Measurements from ENCODE around the gene ABHD12.

The ABHD12 gene

DNA sequence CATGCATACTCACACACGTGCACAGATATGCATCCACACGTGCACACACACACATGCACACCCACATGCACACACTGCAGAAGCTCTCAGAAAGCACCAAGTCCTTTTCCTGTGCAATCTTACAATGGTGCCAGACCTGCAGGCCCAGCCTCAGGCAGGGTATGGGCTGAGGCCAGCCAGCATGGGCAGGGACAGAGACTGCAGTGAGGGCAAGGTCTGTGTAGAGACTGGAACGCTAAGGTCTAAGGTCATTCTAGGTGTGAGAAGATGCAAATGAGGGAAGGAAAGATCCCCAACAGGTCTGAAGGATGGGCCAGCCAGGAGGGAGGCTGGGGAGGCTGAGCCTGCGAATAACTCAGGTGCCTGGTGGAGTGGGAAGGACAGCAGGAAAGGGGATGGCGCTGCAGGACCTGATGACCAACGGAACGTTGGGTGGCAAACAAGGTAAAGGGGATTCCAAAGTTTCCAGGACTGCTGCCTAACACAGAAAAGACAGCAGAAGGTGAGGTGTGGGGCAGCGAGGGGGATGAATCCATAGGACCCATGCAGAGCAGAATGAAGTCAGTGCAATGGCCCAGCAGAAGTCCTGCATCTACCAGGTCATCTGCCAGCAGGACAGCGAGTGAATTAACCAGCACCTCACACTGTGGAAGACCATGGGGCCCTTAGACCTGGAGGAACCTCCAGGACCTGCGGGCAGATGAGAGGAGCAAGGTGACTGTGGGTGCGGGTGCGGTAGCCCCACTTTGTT, 67.0 kb downstream of the ABHD12 start:
- TF ChIP-seq, protein P1, sequence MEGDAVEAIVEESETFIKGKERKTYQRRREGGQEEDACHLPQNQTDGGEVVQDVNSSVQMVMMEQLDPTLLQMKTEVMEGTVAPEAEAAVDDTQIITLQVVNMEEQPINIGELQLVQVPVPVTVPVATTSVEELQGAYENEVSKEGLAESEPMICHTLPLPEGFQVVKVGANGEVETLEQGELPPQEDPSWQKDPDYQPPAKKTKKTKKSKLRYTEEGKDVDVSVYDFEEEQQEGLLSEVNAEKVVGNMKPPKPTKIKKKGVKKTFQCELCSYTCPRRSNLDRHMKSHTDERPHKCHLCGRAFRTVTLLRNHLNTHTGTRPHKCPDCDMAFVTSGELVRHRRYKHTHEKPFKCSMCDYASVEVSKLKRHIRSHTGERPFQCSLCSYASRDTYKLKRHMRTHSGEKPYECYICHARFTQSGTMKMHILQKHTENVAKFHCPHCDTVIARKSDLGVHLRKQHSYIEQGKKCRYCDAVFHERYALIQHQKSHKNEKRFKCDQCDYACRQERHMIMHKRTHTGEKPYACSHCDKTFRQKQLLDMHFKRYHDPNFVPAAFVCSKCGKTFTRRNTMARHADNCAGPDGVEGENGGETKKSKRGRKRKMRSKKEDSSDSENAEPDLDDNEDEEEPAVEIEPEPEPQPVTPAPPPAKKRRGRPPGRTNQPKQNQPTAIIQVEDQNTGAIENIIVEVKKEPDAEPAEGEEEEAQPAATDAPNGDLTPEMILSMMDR (IDR thresholded peaks at IDR 0.05; ENCODE audit: poor library complexity, severe bottlenecking), result no peak
- no peaks in the 10 kb centered on the region for H3K27me3 ChIP-seq (ENCODE audit: insufficient read depth, poor library complexity, severe bottlenecking)
- H3K4me1 ChIP-seq (ENCODE audit: insufficient read depth, poor library complexity, severe bottlenecking), result no peaks in the 10 kb centered on the region
- ATAC-seq (ENCODE audit: low read depth) (no peak), DNase-seq (ENCODE audit: low spot score) (no peak)
- peaks cover 4% of the 10 kb centered on the region; the same call in 1 of the 2 replicates for H3K36me3 ChIP-seq (ENCODE audit: low read depth)
- H3K27ac ChIP-seq (ENCODE audit: poor library complexity, severe bottlenecking), result no peak overlapping the region
- no peaks in the 10 kb centered on the region for H3K9me3 ChIP-seq (ENCODE audit: severe bottlenecking)
- H3K4me3 ChIP-seq (ENCODE audit: severe bottlenecking), result no peak overlapping the region

DNA sequence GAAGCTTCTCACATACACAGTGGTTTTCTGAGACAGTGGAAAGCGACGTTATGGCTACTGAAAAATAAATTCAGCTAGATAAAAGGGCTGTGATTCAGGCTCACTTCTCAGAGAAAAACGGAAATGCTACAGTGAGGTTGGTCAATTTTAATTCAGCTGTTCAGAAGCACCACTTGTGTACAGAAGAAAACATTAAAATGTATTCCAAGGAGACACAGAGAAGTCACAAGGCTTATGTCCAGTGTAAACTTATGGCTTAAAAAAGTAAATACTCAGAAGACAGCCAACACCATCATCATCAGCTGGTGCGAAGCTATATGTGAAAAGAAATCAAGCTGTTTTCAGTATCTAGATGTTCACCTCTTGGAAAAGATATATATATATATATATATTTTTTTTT, 68.6 kb downstream of the ABHD12 start:
- no peak overlapping the region for H3K4me3 ChIP-seq (ENCODE audit: severe bottlenecking)
- DNase-seq (ENCODE audit: low spot score), result no peak
- no peaks in the 10 kb centered on the region for H3K4me1 ChIP-seq (ENCODE audit: insufficient read depth, poor library complexity, severe bottlenecking)
- no peak for ATAC-seq (ENCODE audit: low read depth)
- no peaks in the 10 kb centered on the region for H3K27me3 ChIP-seq (ENCODE audit: insufficient read depth, poor library complexity, severe bottlenecking)
- peaks cover 4% of the 10 kb centered on the region; the same call in 1 of the 2 replicates for H3K36me3 ChIP-seq (ENCODE audit: low read depth)
- no peak overlapping the region for H3K27ac ChIP-seq (ENCODE audit: poor library complexity, severe bottlenecking)
- TF ChIP-seq, protein P1 (IDR thresholded peaks at IDR 0.05; ENCODE audit: poor library complexity, severe bottlenecking), result no peak
- no peaks in the 10 kb centered on the region for H3K9me3 ChIP-seq (ENCODE audit: severe bottlenecking)

DNA sequence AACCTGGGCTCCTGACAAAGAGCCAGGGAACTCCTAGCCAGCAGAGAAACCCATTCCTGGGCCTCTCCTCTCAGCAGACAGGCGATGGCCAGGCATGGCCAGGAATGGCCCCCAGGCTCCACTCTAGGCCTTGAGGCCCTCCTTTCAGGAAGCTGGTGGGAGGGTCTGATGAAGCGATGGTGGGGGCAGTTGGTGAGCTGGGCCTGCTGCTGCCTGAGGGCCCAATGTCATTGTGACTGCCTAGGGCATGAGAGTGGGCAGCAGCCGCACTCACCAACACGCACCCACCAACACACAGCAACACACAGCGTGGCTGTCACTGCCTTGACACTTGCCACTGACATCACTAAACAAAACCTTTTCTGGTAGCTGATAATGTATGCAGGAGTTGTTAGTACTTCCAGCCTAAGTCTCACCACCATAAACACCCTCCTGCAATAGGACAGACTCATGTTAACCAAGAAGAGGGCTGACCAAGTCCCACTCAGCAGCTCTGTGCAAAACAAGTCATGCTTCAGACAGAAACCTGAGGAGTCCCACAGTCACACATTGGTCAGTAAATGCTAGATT, 69.3 kb downstream of the ABHD12 start:
- ATAC-seq (ENCODE audit: low read depth) (no peak), DNase-seq (ENCODE audit: low spot score) (no peak)
- no peaks in the 10 kb centered on the region for H3K4me1 ChIP-seq (ENCODE audit: insufficient read depth, poor library complexity, severe bottlenecking)
- H3K9me3 ChIP-seq (ENCODE audit: severe bottlenecking), result no peaks in the 10 kb centered on the region
- H3K4me3 ChIP-seq (ENCODE audit: severe bottlenecking), result no peak overlapping the region
- H3K36me3 ChIP-seq (ENCODE audit: low read depth), result peaks cover 4% of the 10 kb centered on the region; the same call in 1 of the 2 replicates
- no peak overlapping the region for H3K27ac ChIP-seq (ENCODE audit: poor library complexity, severe bottlenecking)
- H3K27me3 ChIP-seq (ENCODE audit: insufficient read depth, poor library complexity, severe bottlenecking), result no peaks in the 10 kb centered on the region
- TF ChIP-seq, protein P1 (IDR thresholded peaks at IDR 0.05; ENCODE audit: poor library complexity, severe bottlenecking), result no peak

DNA sequence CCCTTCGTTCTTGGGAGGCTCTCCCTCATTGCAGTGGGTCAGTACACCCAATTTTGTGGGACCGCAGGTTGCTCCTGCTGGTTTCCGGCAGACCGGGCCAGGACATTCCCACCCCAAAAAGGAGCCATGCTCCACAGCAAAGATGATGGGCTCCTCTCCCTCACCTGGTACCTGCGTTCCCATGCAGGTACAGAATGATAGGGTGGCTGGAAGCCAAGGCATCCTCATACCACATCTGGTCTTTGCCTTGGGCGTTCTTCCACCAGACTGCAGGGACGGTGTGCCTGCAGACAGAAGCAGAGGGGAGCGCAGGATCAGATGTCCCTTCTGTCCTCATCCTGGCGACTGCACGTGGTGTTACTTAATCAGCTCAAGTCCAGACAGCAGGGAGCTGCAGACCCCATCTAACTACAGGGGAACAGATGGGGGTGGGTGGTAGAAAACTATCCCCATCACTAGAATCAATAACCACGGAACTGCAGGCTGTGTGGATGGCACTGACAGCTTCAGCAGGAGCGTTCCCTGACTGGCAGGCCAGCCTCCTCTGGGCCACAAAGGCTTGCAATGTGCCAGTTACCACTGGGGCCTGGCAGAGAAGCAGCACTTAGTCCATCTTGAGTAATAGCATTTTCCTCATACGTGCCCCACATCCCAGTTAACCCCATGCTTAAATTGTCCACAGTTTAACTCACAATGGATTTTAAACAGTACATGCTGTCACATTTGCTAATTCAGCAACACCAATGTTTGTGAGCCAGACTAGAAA, 70.4 kb downstream of the ABHD12 start:
- TF ChIP-seq, protein P1 (IDR thresholded peaks at IDR 0.05; ENCODE audit: poor library complexity, severe bottlenecking), result no peak
- Histone ChIP-seq H3K4me1 (ENCODE audit: insufficient read depth, poor library complexity, severe bottlenecking) (peaks cover 7% of the 10 kb centered on the region), H3K9me3 (ENCODE audit: severe bottlenecking) (no peaks in the 10 kb centered on the region), H3K27ac (ENCODE audit: poor library complexity, severe bottlenecking) (no peak overlapping the region), H3K4me3 (ENCODE audit: severe bottlenecking) (no peak overlapping the region), H3K27me3 (ENCODE audit: insufficient read depth, poor library complexity, severe bottlenecking) (no peaks in the 10 kb centered on the region), H3K36me3 (ENCODE audit: low read depth) (peaks cover 4% of the 10 kb centered on the region; the same call in 1 of the 2 replicates)
- no peak for ATAC-seq (ENCODE audit: low read depth)
- DNase-seq (ENCODE audit: low spot score), result no peak
